SK-N-SH (cell line): ENCODE data around the gene SMARCC2. TPM values are rescaled to one million over a fixed set of nuclear protein-coding genes. Genes with fewer than 3 reads are reported as not detected.
"Not testable (repeated sequence)": the region's sequence is repeated elsewhere in the genome, so short reads cannot be mapped to it uniquely, and the experiment has no call there.

Experiments
- CTCF ChIA-PET: fragments of 300-600, 350-600 bp; formaldehyde crosslinking; extraction: SDS; loops from one replicate; lab custom pipeline; 2021; lab: Yijun Ruan, JAX
- POLR2A ChIA-PET: fragments of 350-600 bp; sonication (Branson Sonifier 250); formaldehyde crosslinking; extraction: SDS; loops from one replicate; lab custom pipeline; 2020; ENCODE audit warnings: antibody characterized with exemption, inconsistent platforms; lab: Yijun Ruan, JAX
- DNase-seq: peaks from one replicate; pipeline ENCODE4 v3.0.0; 2012
- H2AFZ ChIP-seq: fragments of 200-600 bp; sonication (generic); 2 replicates; pipeline ENCODE4 v1.8.1; 2016; ENCODE audit warnings: antibody characterized with exemption, mild to moderate bottlenecking, low read depth
- H3F3A ChIP-seq: fragments of 200-600 bp; sonication (generic); replicated peaks from 2 replicates; pipeline ENCODE3; 2016; ENCODE audit warnings: antibody characterized with exemption, mild to moderate bottlenecking; ENCODE audit not compliant: insufficient read depth
- H3K27ac ChIP-seq, 2 experiments: fragments of 200-500 bp in 1 of 2; fragments of 200-600 bp in 1 of 2; sonication (Bioruptor generic) in 1 of 2; sonication (generic), shearing (Covaris generic) in 1 of 2; 2 replicates each; pipeline versions ENCODE4 v1.5.1 to v1.6.1; 2014 to 2016; ENCODE audit warnings: low read depth in 2 of 2, inconsistent platforms in 1 of 2, low read length in 1 of 2, mild to moderate bottlenecking in 1 of 2, mixed read lengths in 1 of 2
- H3K27me3 ChIP-seq: fragments of 200-600 bp; sonication (generic), shearing (Covaris generic); 2 replicates; pipeline ENCODE4 v1.6.1; 2016; ENCODE audit warnings: mixed run types; ENCODE audit not compliant: insufficient read depth
- H3K36me3 ChIP-seq, 2 experiments: fragments of 200-500 bp in 1 of 2; fragments of 200-600 bp in 1 of 2; sonication (Bioruptor generic) in 1 of 2; sonication (generic) in 1 of 2; replicated peaks in 1 of 2; 2 replicates each; pipeline versions ENCODE3 to v1.5.1; 2014 to 2016; ENCODE audit warnings: low read length in 1 of 2, mild to moderate bottlenecking in 1 of 2; ENCODE audit not compliant: insufficient read depth in 2 of 2, control insufficient read depth in 1 of 2
- H3K4me1 ChIP-seq, 2 experiments: fragments of 200-500 bp in 1 of 2; fragments of 200-600 bp in 1 of 2; sonication (Bioruptor generic) in 1 of 2; sonication (generic), shearing (Covaris generic) in 1 of 2; 2 replicates each; pipeline versions ENCODE4 v1.5.1 to v1.6.1; 2014 to 2016; ENCODE audit warnings: low read depth in 1 of 2, low read length in 1 of 2, mixed run types in 1 of 2; ENCODE audit not compliant: insufficient read depth in 2 of 2, control insufficient read depth in 1 of 2
- H3K4me2 ChIP-seq: fragments of 200-600 bp; sonication (generic), shearing (Covaris generic); 2 replicates; pipeline ENCODE4 v1.6.1; 2017; ENCODE audit warnings: mixed run types
- H3K4me3 ChIP-seq, 2 experiments: fragments of 200-500 bp in 1 of 2; fragments of 200-600 bp in 1 of 2; sonication (Bioruptor generic) in 1 of 2; sonication (generic), shearing (Covaris generic) in 1 of 2; 2 replicates each; pipeline versions ENCODE4 v1.5.1 to v1.8.1; 2014 to 2016; ENCODE audit warnings: low read depth in 2 of 2, inconsistent platforms in 1 of 2, low read length in 1 of 2, mild to moderate bottlenecking in 1 of 2, mixed read lengths in 1 of 2, moderate library complexity in 1 of 2
- H3K79me2 ChIP-seq: fragments of 200-600 bp; sonication (generic); 2 replicates; pipeline ENCODE4 v1.8.1; 2017; ENCODE audit warnings: mild to moderate bottlenecking; ENCODE audit not compliant: insufficient read depth
- H3K9ac ChIP-seq: fragments of 200-600 bp; sonication (generic); 2 replicates; pipeline ENCODE4 v1.6.1; 2017; ENCODE audit warnings: mixed run types
- H3K9me2 ChIP-seq: fragments of 200-600 bp; sonication (generic); 2 replicates; pipeline ENCODE4 v1.6.1; 2017; ENCODE audit warnings: mixed run types
- H3K9me3 ChIP-seq: fragments of 200-600 bp; sonication (generic); 2 replicates; pipeline ENCODE4 v1.6.1; 2017; ENCODE audit warnings: mixed run types, mild to moderate bottlenecking, moderate library complexity
- H4K20me1 ChIP-seq: fragments of 200-600 bp; sonication (generic); 2 replicates; pipeline ENCODE4 v1.6.1; 2017; ENCODE audit warnings: mild to moderate bottlenecking, mixed run types; ENCODE audit not compliant: insufficient read depth
- CHD2 ChIP-seq: fragments of 150-350 bp; IDR thresholded peaks from 2 replicates; pipeline ENCODE4 v1.6.1; 2018; ENCODE audit warnings: low read length; ENCODE audit not compliant: partially characterized antibody
- CTCF ChIP-seq: fragments of 200-600 bp; sonication (generic); IDR thresholded peaks from 2 replicates; pipeline ENCODE4 v1.6.1; 2017; ENCODE audit warnings: antibody characterized with exemption, mild to moderate bottlenecking, moderate library complexity
- EP300 ChIP-seq, 2 experiments: IDR thresholded peaks; 2 replicates each; pipeline versions ENCODE4 v1.4.0 to v1.6.1; 2012; ENCODE audit warnings: borderline replicate concordance in 1 of 2, low read depth in 1 of 2, low read length in 1 of 2
- MEF2A ChIP-seq: IDR thresholded peaks from 2 replicates; pipeline ENCODE4 v1.4.0; 2012; ENCODE audit warnings: low read depth, borderline replicate concordance
- POLR2AphosphoS5 ChIP-seq: IDR thresholded peaks from 2 replicates; pipeline ENCODE4 v1.6.1; 2012; ENCODE audit warnings: low read depth, low read length
- RCOR1 ChIP-seq: fragments of 150-350 bp; IDR thresholded peaks from 2 replicates; pipeline ENCODE4 v1.6.1; 2017; ENCODE audit warnings: antibody characterized with exemption, low read length
- SIN3A ChIP-seq: IDR thresholded peaks from 2 replicates; pipeline ENCODE4 v1.6.1; 2012; ENCODE audit warnings: low read depth, mild to moderate bottlenecking, low read length, moderate library complexity, borderline replicate concordance
- USF1 ChIP-seq: IDR thresholded peaks from 2 replicates; pipeline ENCODE4 v1.4.0; 2012; ENCODE audit warnings: low read depth, borderline replicate concordance
- ZBTB33 ChIP-seq: IDR thresholded peaks from 2 replicates; pipeline ENCODE4 v1.4.0; 2012; ENCODE audit warnings: low read depth, borderline replicate concordance
- WGBS: methylation state at CpG from one replicate; pipeline ENCODE4 v1.1.6; 2017; ENCODE audit warnings: low lambda C conversion rate; 5-methylcytosine and 5-hydroxymethylcytosine counted together
- polyA plus RNA-seq, 3 experiments: library from polyadenylated mRNA; depleted of rRNA; stranded (reverse); fragments of >200 nt; gene quantifications; 2 replicates each; pipeline ENCODE4 v1.2.3, GENCODE V29; 2012

The SMARCC2 gene
- polyA plus RNA-seq, 1 of the 3 experiments (the other 2 are of a cell fraction), result 64.3 TPM

DNA sequence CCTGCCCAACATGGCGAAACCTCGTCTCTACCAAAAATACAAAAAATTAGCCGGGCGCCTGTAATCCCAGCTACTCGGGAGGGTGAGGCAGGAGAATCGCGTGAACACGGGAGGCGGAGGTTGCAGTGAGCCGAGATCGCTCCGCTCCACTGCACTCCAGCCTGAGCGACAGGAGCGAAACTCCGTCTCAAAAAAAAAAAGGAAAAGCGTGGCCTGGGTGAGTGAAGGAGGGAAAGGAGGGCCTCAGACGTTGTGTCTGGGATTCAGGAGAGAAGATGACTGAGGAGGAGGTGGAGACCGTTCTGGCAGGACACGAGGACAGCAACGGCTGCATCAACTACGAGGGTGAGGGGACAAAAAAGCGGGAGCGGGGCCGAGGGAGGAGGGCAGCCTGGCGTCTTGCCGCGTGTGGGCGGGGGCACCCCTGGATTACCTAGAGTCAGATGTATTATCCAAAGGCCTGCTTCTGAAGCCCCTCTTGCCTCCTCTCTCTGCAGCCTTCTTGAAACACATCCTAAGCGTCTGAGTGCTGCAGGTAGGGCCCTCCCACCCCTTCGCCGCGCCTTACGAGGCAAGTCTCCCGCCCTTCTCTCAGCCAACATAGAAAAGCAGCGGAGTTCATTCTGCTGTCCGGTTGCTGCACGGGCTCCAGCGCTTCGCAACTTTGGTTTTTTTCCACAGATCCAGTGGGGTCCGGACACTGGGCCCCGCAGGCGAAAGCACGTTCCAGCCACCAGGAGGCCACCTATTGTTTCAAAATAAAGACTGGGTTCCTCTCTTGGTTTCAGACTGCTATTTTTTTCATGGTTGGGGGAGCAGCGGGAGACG lies 31.9 kb downstream of the SMARCC2 start (continued):
- TF ChIP-seq ZBTB33 (no peak), USF1 (no peak), POLR2AphosphoS5 (peak; percentile 27; the same call in 1 of the 2 replicates), EP300 (IDR thresholded peaks at IDR 0.05; ENCODE audit: borderline replicate concordance in 1 of 2, low read depth in 1 of 2, low read length in 1 of 2) (no peak), MEF2A (no peak), SIN3A (peak; percentile 49; the same call in 1 of the 2 replicates), RCOR1 (no peak), CTCF (peak; percentile 76), CHD2 (no peak)
- TF ChIP-seq, all 33 proteins: peak for 10

- H3K9me2 ChIP-seq, H3K27me3 ChIP-seq, H3K9ac ChIP-seq, H3K4me2 ChIP-seq, H2AFZ ChIP-seq, DNase-seq, H3K9me3 ChIP-seq: not testable (repeated sequence)
- H3K36me3 ChIP-seq, result peaks cover 28 to 34% of the 10 kb centered on the region in 2 experiments
- WGBS, result 96% methylated on average over 21 of the region's 21 CpGs
- peak overlapping the region in 1 of 2 experiments; percentile 58; a peak in 1 of 4 replicates for H3K4me3 ChIP-seq
- peak overlapping the region in 1 of 2 experiments; percentile 70; a peak in 2 of 4 replicates for H3K27ac ChIP-seq
- H3F3A ChIP-seq, result peaks cover 39% of the 10 kb centered on the region
- peaks cover 33 to 43% of the 10 kb centered on the region in 2 experiments for H3K4me1 ChIP-seq
- ChIA-PET POLR2A (interaction anchor here (0.6 kb wide), 1 partner anchor 28 kb away, joined by 5 read pairs; no protein-coding TSS in a partner anchor), CTCF (interaction anchor here (0.7 to 3.6 kb wide), 5 partner anchors 30 to 48 kb away, joined by 4 to 13 read pairs (median 8); partner anchors contain the start of genes SMARCC2 and ZC3H10)
- H4K20me1 ChIP-seq, result peaks cover 24% of the 10 kb centered on the region
- H3K79me2 ChIP-seq, result peaks cover 70% of the 10 kb centered on the region
Observed at GRCh38 chr12:56156464-56157200, 32.7 kb downstream of the SMARCC2 start.
